ENCODE measurements around the gene UBXN4.

- TF ChIP-seq CTCF (IDR thresholded peaks at IDR 0.05) (no peak), POLR2A (IDR thresholded peaks at IDR 0.05) (no peak), POLR2AphosphoS5 (IDR thresholded peaks at IDR 0.05) (no peak)
Observed at GRCh38 chr2:135762530-135762929, 20.9 kb downstream of the UBXN4 start.
